WERI-Rb-1 (cell line): Measurements from ENCODE around the gene UBE2QL1.

Experiments used
- DNase-seq: peaks from one replicate; pipeline ENCODE4 v3.0.0-alpha.2; 2020
- H3K27ac ChIP-seq: fragments of 250-450 bp; sonication (Bioruptor Pico); 2 replicates; pipeline ENCODE4 v1.5.1; 2020; ENCODE audit warnings: mild to moderate bottlenecking, moderate library complexity
- H3K27me3 ChIP-seq: fragments of 250-450 bp; sonication (Bioruptor Pico); 2 replicates; pipeline ENCODE4 v1.5.1; 2021; ENCODE audit warnings: mild to moderate bottlenecking, low read depth, moderate library complexity; ENCODE audit not compliant: insufficient read depth, severe bottlenecking
- H3K36me3 ChIP-seq: fragments of 250-450 bp; sonication (Bioruptor Pico); 2 replicates; pipeline ENCODE4 v1.5.1; 2020; ENCODE audit warnings: mild to moderate bottlenecking, moderate library complexity
- H3K4me3 ChIP-seq: 2 replicates; pipeline ENCODE4 v1.5.1; 2011; ENCODE audit warnings: low read depth, mild to moderate bottlenecking, control low read depth, low read length
- H3K9me3 ChIP-seq: fragments of 250-450 bp; sonication (Bioruptor Pico); 2 replicates; pipeline ENCODE4 v1.5.1; 2021; ENCODE audit warnings: mild to moderate bottlenecking, moderate library complexity; ENCODE audit not compliant: severe bottlenecking
- CTCF ChIP-seq: IDR thresholded peaks from 2 replicates; pipeline ENCODE4 v1.5.1; 2011; ENCODE audit warnings: low read depth, mild to moderate bottlenecking, control low read depth, inconsistent platforms, low read length

UBE2QL1 gene

GRCh38 chr5:6475626-6476312 is 27.1 kb downstream of the UBE2QL1 start:
- Histone ChIP-seq H3K27me3 (no peaks in the 10 kb centered on the region), H3K9me3 (no peaks in the 10 kb centered on the region), H3K36me3 (no peaks in the 10 kb centered on the region), H3K27ac (no peak overlapping the region), H3K4me3 (no peak overlapping the region)
- no peak for DNase-seq
- no peak for TF ChIP-seq CTCF

DNA sequence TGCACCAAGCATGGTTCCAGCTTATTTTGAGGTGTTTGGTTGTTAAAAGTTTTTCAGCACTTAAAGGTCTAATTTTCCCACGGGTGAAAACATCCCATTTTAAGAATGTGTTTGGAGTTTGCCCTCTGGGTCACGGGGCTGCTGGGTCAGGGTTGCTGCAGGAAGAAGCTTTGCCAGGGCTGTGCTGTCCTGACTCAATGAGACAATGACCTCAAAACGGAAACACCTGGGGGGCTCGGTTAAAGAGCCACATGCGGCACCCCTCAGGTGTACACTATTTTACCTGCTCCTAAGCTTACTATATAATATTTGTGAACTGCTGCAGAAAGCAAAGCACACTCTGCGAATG is 27.6 kb downstream of the UBE2QL1 start:
- no peaks in the 10 kb centered on the region for H3K36me3 ChIP-seq
- TF ChIP-seq CTCF, result no peak
- H3K27ac ChIP-seq, result no peak overlapping the region
- H3K27me3 ChIP-seq, result no peaks in the 10 kb centered on the region
- H3K4me3 ChIP-seq, result no peak overlapping the region
- no peak for DNase-seq
- H3K9me3 ChIP-seq, result no peaks in the 10 kb centered on the region

DNA sequence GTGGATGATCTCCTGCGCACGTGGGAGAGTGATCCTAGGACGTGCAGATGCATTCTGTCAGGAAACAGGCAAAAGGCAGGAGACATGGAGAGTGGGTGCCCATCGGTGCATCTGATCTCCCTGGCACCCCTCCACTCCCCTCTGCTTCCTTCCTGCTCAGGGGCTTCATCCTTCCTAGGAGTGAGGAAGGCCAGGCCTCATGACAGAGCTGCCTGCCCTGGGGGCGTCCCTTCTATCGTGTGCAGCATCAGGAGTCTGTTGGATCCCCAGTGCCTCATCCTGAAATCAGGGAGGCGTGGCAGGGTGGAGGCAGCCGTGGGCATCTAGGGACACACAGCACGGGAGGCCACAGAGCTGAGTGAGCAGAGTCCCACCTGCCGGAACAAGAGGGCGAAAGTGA is 30.1 kb downstream of the UBE2QL1 start:
- Histone ChIP-seq H3K4me3 (no peak overlapping the region), H3K9me3 (no peaks in the 10 kb centered on the region), H3K27ac (no peak overlapping the region), H3K27me3 (no peaks in the 10 kb centered on the region), H3K36me3 (no peaks in the 10 kb centered on the region)
- no peak for TF ChIP-seq CTCF
- DNase-seq, result no peak

DNA sequence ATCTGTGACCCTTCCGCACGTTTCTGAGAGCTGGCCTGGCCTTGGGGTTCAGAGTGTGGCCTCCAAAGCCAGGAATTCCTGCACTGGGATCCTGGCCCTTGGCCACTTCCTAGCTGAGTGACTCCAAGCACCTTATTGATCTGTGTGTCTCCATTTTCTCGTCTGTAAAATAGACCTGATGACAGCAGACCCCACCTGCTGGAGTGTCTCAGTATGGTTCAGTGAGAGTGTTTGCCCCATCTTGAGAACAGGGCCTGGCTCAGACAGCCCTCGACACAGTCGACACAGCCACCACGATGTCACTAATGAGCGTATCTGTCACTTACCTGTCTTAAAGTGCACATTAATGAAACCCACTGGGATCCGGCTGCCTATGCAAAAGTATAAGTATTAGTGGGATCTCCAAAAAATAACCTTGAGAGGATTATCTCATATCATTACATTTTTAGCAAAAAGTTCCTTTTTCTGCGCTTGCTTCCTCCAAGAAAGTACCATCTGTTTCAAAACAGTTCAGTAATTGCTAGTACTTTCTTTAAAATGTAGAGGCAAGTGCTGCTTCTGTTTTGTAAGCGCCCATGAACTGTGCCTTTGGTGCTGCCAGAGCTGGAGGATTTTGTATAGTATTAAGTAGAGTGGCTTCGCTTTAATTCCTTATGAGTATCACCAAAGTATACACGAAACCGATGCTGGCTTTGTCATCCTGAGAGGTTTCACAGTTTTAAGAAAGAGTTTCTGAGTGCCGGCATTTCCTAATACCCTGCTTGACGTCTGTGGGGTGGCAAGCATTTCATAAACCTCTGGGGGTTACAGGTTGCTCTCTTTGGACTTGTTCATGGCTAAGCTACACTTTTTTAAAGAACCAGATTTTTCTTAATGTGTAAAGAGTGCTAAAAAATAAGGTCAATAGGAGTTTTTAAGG is 31.7 kb downstream of the UBE2QL1 start:
- Histone ChIP-seq H3K4me3 (no peak overlapping the region), H3K27me3 (no peaks in the 10 kb centered on the region), H3K27ac (no peak overlapping the region), H3K9me3 (no peaks in the 10 kb centered on the region), H3K36me3 (no peaks in the 10 kb centered on the region)
- no peak for DNase-seq
- TF ChIP-seq CTCF, result no peak

GRCh38 chr5:6482735-6483134 is 34.1 kb downstream of the UBE2QL1 start:
- no peaks in the 10 kb centered on the region for H3K36me3 ChIP-seq
- no peak for DNase-seq
- no peak for TF ChIP-seq CTCF
- H3K27ac ChIP-seq, result no peak overlapping the region
- no peaks in the 10 kb centered on the region for H3K27me3 ChIP-seq
- no peaks in the 10 kb centered on the region for H3K9me3 ChIP-seq
- H3K4me3 ChIP-seq, result no peak overlapping the region
